GM12875 (cell line): ENCODE measurements around the gene ATF7.

ENCODE experiments used
- H3K4me3 ChIP-seq: one replicate; pipeline ENCODE4 v1.5.1; 2011; ENCODE audit warnings: low read depth, low read length, control low read depth
- CTCF ChIP-seq: IDR thresholded peaks from 2 replicates; pipeline ENCODE4 v1.5.1; 2011; ENCODE audit warnings: low read depth, mild to moderate bottlenecking, control low read depth, inconsistent platforms, low read length, moderate library complexity, borderline replicate concordance; ENCODE audit not compliant: insufficient read depth

ATF7 gene

GRCh38 chr12:53585448-53586125, 40.6 kb downstream of the ATF7 start:
- TF ChIP-seq CTCF: no peak
- no peak overlapping the region for H3K4me3 ChIP-seq

- H3K4me3 ChIP-seq: no peak overlapping the region
- TF ChIP-seq CTCF: no peak
These were observed 46.6 kb downstream of the ATF7 start for GRCh38 chr12:53579545-53579955.

GRCh38 chr12:53578783-53579182, 47.4 kb downstream of the ATF7 start:
- H3K4me3 ChIP-seq: no peak overlapping the region
- TF ChIP-seq CTCF: no peak

DNA sequence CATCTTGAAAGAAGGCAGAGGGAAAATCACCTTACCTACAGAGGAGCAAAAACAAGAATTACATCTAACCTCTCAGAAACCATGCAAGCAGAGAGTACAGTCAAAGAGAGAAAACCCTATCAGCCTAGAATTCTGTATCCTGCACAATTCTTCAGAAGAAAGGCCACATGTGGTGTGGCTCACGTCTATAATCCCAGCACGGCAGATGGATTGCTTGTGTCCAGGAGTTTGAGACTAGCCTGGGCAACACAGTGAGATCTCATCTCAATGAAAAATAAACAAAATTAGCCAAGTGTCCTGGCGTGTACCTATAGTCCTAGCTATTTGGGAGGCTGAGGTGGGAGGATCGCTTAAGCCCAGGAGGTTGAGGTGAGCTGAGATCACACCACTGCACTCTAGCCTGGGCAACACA, 48.2 kb downstream of the ATF7 start:
- no peak overlapping the region for H3K4me3 ChIP-seq
- TF ChIP-seq CTCF: no peak

DNA sequence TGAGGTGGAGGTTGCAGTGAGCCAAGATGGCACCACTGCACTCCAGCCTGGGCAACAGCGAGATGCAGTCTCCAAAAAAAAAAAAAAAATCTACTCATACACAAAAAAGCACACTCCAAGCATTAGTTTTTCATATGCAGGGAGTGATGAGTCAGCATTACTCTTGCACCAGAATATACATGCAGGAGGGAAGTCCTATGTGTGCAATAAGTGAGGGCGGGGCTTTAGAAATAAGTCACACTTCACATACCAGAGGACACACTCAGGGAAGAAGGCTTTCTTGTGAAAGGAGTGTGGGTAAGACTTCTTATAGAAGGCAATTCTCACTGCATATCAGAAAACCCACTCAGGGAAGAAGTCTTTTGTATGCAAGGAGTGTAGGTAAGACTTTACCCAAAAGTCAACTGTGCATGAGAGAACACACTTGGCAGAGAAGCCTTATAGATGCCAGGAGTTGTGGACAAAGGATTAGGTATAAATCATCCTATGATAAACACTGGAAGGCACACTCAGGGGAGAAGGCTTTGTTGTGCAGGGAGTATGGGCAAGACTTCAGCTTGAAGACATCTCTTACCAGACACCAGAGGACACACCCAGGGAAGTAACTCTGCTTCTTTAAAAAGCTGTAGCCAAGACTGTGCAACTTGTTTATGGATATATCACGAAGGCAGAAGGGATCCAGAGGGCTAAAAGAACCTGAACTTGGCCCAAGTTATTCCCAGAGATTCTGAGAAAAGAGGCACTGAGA, 50.5 kb downstream of the ATF7 start:
- no peak for TF ChIP-seq CTCF

GRCh38 chr12:53572134-53572758, 53.9 kb downstream of the ATF7 start:
- TF ChIP-seq CTCF: no peak
- no peak overlapping the region for H3K4me3 ChIP-seq

More for the DNA sequence above, 50.5 kb downstream of the ATF7 start:
- no peak overlapping the region for H3K4me3 ChIP-seq

- no peak overlapping the region for H3K4me3 ChIP-seq
- TF ChIP-seq CTCF: no peak
These were observed 54.9 kb downstream of the ATF7 start for GRCh38 chr12:53571295-53571694.
